GM18508 (cell line): ENCODE measurements around the gene TPM1.
"Not testable (repeated sequence)": the region's sequence is repeated elsewhere in the genome, so short reads cannot be mapped to it uniquely, and the experiment has no call there.

ENCODE experiments used
- ATAC-seq: cut with Tn5 transposase; IDR thresholded peaks from one replicate; pipeline ENCODE4 v1.9.1; 2021; ENCODE audit warnings: moderate number of reproducible peaks; ENCODE audit not compliant: insufficient read depth, unreplicated experiment

Gene TPM1

GRCh38 chr15:63041974-63042876 is at the start of gene TPM1:
Gene TPM1, plus strand, starts transcription at chr15:63042747. Its CDS starts 83 bp downstream, at chr15:63042830.
- ATAC-seq, result no peak

- ATAC-seq, result no peak
These were observed 49.5 kb upstream of the TPM1 start for GRCh38 chr15:62993066-62993465.

GRCh38 chr15:62993632-62994031 is 48.9 kb upstream of the TPM1 start:
- ATAC-seq, result not testable (repeated sequence)

GRCh38 chr15:62994439-62994838 is 48.1 kb upstream of the TPM1 start:
- ATAC-seq, result no peak

GRCh38 chr15:62994975-62995681 is 47.4 kb upstream of the TPM1 start:
- no peak for ATAC-seq

- no peak for ATAC-seq
These were observed 45.1 kb upstream of the TPM1 start for GRCh38 chr15:62997441-62997840.

- no peak for ATAC-seq
These were observed 44.2 kb upstream of the TPM1 start for GRCh38 chr15:62998262-62998890.

- no peak for ATAC-seq
These were observed 43.4 kb upstream of the TPM1 start for GRCh38 chr15:62999178-62999577.

- no peak for ATAC-seq
These were observed 42.5 kb upstream of the TPM1 start for GRCh38 chr15:62999923-63000561.

- no peak for ATAC-seq
These were observed 41.8 kb upstream of the TPM1 start for GRCh38 chr15:63000706-63001105.

- ATAC-seq, result no peak
These were observed 38.3 kb upstream of the TPM1 start for GRCh38 chr15:63004211-63004610.

- ATAC-seq, result no peak
These were observed 36.3 kb upstream of the TPM1 start for GRCh38 chr15:63006032-63006878.

- no peak for ATAC-seq
These were observed 34.1 kb upstream of the TPM1 start for GRCh38 chr15:63008333-63009049.

GRCh38 chr15:63010386-63010785 is 32.2 kb upstream of the TPM1 start:
- no peak for ATAC-seq

- ATAC-seq, result no peak
These were observed 31.4 kb upstream of the TPM1 start for GRCh38 chr15:63010920-63011693.

GRCh38 chr15:63012444-63012843 is 30.1 kb upstream of the TPM1 start:
- no peak for ATAC-seq

GRCh38 chr15:63013052-63013808 is 29.3 kb upstream of the TPM1 start:
- no peak for ATAC-seq

GRCh38 chr15:63014578-63014977 is 28.0 kb upstream of the TPM1 start:
- no peak for ATAC-seq
